Measurements from ENCODE around the gene CASR. TPM values are rescaled to one million over a fixed set of nuclear protein-coding genes. Genes with fewer than 3 reads are reported as not detected.

Gene CASR
- total and polyA plus RNA-seq, 2 donors from 2014 or later = 14.8 to 72.8 TPM

DNA sequence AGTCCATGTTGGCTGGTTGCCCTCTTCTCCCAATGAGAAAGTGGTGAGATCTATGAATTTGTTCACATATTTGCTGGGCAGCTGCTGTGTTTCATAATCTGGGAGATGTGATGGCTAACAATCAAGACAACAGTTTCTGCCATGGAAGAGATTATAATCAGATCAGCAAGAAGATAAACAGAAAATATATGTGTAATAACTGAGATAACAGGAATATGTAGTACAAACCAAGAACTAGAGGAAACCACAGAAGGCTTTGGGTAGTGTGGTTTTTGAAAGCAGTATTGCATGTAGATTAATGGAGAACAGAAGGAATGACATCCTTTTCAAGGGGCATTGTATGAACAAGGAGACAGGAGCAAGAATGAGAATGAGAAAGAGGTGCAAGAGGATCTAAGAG is 129.4 kb downstream of the CASR start:
- intact Hi-C loops (cut with DNase I) = no loop called here
- no peak overlapping the region for H3K27ac ChIP-seq (ENCODE audit: low read depth in 2 of 2, low read length in 2 of 2)
- FAIRE-seq = no peak
- H3K4me1 ChIP-seq (ENCODE audit: control insufficient read depth in 2 of 3, insufficient read depth in 2 of 3, low read depth in 1 of 3, low read length in 3 of 3) = peaks cover 0 to under 1% (median 0%) of the 10 kb centered on the region in 3 donors
- H3K9me3 ChIP-seq (ENCODE audit: control insufficient read depth in 2 of 3, insufficient read depth in 1 of 3, low read length in 3 of 3) = no peaks in the 10 kb centered on the region
- no peak overlapping the region for H3K4me3 ChIP-seq (ENCODE audit: low read length in 3 of 3)
- H3K36me3 ChIP-seq (ENCODE audit: control insufficient read depth in 2 of 3, insufficient read depth in 3 of 3, low read length in 3 of 3) = no peaks in the 10 kb centered on the region
- no peak overlapping the region for H3K9ac ChIP-seq (ENCODE audit: low read length in 3 of 3)
- TF ChIP-seq, protein P1, sequence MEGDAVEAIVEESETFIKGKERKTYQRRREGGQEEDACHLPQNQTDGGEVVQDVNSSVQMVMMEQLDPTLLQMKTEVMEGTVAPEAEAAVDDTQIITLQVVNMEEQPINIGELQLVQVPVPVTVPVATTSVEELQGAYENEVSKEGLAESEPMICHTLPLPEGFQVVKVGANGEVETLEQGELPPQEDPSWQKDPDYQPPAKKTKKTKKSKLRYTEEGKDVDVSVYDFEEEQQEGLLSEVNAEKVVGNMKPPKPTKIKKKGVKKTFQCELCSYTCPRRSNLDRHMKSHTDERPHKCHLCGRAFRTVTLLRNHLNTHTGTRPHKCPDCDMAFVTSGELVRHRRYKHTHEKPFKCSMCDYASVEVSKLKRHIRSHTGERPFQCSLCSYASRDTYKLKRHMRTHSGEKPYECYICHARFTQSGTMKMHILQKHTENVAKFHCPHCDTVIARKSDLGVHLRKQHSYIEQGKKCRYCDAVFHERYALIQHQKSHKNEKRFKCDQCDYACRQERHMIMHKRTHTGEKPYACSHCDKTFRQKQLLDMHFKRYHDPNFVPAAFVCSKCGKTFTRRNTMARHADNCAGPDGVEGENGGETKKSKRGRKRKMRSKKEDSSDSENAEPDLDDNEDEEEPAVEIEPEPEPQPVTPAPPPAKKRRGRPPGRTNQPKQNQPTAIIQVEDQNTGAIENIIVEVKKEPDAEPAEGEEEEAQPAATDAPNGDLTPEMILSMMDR (IDR thresholded peaks at IDR 0.05; ENCODE audit: borderline replicate concordance, extremely low read depth, insufficient read depth) = no peak
- no peak for DNase-seq
- H3K27me3 ChIP-seq (ENCODE audit: control insufficient read depth, insufficient read depth, low read length) = no peaks in the 10 kb centered on the region

DNA sequence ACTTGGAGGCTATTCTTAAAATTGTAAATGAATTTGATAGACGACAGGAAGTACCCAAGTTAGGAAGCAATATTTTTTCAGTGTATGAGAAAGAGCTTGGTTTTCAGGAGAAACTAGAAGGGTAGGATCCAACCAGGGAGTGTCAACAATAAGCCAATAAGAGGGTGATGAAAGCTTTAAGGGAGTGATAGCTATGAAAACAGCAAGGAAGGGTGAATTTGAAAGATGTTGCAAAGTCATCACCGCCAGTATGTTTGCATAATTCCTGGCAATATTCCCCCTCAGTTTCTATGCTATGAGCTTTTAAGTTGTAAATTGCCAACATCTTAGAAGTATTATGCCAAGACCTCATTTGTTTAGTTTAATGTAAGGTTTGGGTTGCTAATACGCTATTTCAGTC is 129.8 kb downstream of the CASR start:
- H3K4me1 ChIP-seq (ENCODE audit: control insufficient read depth in 2 of 3, insufficient read depth in 2 of 3, low read depth in 1 of 3, low read length in 3 of 3) = no peaks in the 10 kb centered on the region
- DNase-seq (no peak), FAIRE-seq (no peak)
- H3K36me3 ChIP-seq (ENCODE audit: control insufficient read depth in 2 of 3, insufficient read depth in 3 of 3, low read length in 3 of 3) = no peaks in the 10 kb centered on the region
- H3K9ac ChIP-seq (ENCODE audit: low read length in 3 of 3) = no peak overlapping the region
- TF ChIP-seq, protein P1 (IDR thresholded peaks at IDR 0.05; ENCODE audit: borderline replicate concordance, extremely low read depth, insufficient read depth) = no peak
- intact Hi-C loops (cut with DNase I) = no loop called here
- no peak overlapping the region for H3K4me3 ChIP-seq (ENCODE audit: low read length in 3 of 3)
- no peak overlapping the region for H3K27ac ChIP-seq (ENCODE audit: low read depth in 2 of 2, low read length in 2 of 2)
- no peaks in the 10 kb centered on the region for H3K9me3 ChIP-seq (ENCODE audit: control insufficient read depth in 2 of 3, insufficient read depth in 1 of 3, low read length in 3 of 3)
- no peaks in the 10 kb centered on the region for H3K27me3 ChIP-seq (ENCODE audit: control insufficient read depth, insufficient read depth, low read length)

DNA sequence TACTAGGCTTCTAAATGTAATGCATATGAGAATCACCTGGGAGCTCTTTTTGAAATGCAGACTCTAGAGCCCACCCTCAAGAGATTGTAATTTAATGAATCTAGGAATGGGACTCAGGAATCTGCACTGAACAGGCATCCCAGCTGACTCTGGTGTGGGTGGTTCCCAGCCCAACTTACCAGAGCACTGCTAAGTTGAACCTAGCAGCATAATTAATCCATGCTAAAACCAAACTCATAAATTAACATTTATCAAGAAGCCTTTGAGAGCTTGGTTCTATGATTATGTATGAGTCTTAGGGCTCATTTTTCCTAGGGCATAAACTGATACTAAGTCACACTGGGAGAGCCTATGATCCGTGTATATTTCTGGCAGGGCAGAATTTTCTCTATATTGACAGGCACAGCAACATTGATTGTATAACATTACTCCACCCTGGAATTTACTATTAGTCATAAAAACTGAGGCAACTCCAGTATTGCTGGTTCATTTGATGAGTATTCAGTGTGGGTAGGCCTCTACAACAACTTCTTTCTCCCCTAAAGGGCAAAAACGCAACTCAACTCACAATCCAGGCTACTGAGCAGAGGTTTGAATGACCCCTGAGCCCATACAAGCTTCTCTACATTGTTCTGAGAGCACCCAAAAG is 130.9 kb downstream of the CASR start:
- Histone ChIP-seq H3K4me3 (ENCODE audit: low read length in 3 of 3) (no peak overlapping the region), H3K4me1 (ENCODE audit: control insufficient read depth in 2 of 3, insufficient read depth in 2 of 3, low read depth in 1 of 3, low read length in 3 of 3) (no peaks in the 10 kb centered on the region), H3K9ac (ENCODE audit: low read length in 3 of 3) (no peak overlapping the region), H3K9me3 (ENCODE audit: control insufficient read depth in 2 of 3, insufficient read depth in 1 of 3, low read length in 3 of 3) (peaks cover 0 to 1% (median 0%) of the 10 kb centered on the region in 3 donors), H3K27me3 (ENCODE audit: control insufficient read depth, insufficient read depth, low read length) (no peaks in the 10 kb centered on the region), H3K27ac (ENCODE audit: low read depth in 2 of 2, low read length in 2 of 2) (no peak overlapping the region), H3K36me3 (ENCODE audit: control insufficient read depth in 2 of 3, insufficient read depth in 3 of 3, low read length in 3 of 3) (no peaks in the 10 kb centered on the region)
- DNase-seq = no peak
- intact Hi-C loops (cut with DNase I) = no loop called here
- TF ChIP-seq, protein P1 (IDR thresholded peaks at IDR 0.05; ENCODE audit: borderline replicate concordance, extremely low read depth, insufficient read depth) = no peak
- no peak for FAIRE-seq

DNA sequence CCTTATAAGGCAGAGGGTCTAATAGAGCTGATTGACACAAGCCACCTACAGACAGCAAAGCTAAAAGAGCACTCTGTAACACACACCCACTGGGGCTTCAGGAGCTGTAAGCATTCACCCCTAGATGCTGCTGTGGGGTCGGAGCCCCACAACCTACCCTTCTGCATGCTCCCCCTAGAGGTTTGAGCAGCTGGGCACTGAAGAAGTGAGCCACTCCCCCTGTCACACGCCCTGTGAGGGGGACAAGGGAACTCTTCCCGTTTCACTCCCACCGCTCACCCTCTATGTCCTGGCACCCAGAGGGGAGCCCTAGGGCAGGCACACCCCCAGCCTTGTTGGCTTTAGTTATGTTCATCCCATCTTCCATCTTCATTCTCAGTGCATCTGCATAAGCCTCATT is 132.2 kb downstream of the CASR start:
- FAIRE-seq (no peak), DNase-seq (no peak)
- Histone ChIP-seq H3K4me1 (ENCODE audit: control insufficient read depth in 2 of 3, insufficient read depth in 2 of 3, low read depth in 1 of 3, low read length in 3 of 3) (no peaks in the 10 kb centered on the region), H3K36me3 (ENCODE audit: control insufficient read depth in 2 of 3, insufficient read depth in 3 of 3, low read length in 3 of 3) (no peaks in the 10 kb centered on the region), H3K4me3 (ENCODE audit: low read length in 3 of 3) (no peak overlapping the region), H3K9me3 (ENCODE audit: control insufficient read depth in 2 of 3, insufficient read depth in 1 of 3, low read length in 3 of 3) (peaks cover 0 to 6% (median 4%) of the 10 kb centered on the region in 3 donors), H3K27ac (ENCODE audit: low read depth in 2 of 2, low read length in 2 of 2) (no peak overlapping the region), H3K9ac (ENCODE audit: low read length in 3 of 3) (no peak overlapping the region), H3K27me3 (ENCODE audit: control insufficient read depth, insufficient read depth, low read length) (no peaks in the 10 kb centered on the region)
- intact Hi-C loops (cut with DNase I) = no loop called here
- TF ChIP-seq, protein P1 (IDR thresholded peaks at IDR 0.05; ENCODE audit: borderline replicate concordance, extremely low read depth, insufficient read depth) = no peak
